ENCODE measurements around the gene SCGB1C2.

DNA sequence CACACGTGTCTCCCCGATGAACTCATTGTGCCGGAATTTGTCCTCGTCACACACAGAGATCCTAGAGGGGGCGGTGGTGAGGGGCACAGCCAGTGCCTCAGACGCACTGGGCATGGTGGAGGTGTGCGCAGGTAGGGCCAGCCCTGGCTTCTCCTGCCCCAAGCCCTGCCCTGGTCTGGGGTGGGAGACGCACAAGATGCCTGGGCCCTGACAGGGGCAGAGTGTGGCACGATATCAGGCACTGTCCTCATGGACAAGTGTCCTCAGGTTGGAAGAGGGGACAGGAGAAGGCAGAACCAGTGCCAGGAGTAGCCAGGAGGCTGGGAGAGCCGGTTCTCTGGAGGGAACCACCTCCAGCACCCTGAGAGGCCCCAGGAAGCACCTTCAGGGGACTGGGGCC, 24.1 kb downstream of the SCGB1C2 start:
- no peak for TF ChIP-seq POLR2A (IDR thresholded peaks at IDR 0.05)
- TF ChIP-seq, protein P1, sequence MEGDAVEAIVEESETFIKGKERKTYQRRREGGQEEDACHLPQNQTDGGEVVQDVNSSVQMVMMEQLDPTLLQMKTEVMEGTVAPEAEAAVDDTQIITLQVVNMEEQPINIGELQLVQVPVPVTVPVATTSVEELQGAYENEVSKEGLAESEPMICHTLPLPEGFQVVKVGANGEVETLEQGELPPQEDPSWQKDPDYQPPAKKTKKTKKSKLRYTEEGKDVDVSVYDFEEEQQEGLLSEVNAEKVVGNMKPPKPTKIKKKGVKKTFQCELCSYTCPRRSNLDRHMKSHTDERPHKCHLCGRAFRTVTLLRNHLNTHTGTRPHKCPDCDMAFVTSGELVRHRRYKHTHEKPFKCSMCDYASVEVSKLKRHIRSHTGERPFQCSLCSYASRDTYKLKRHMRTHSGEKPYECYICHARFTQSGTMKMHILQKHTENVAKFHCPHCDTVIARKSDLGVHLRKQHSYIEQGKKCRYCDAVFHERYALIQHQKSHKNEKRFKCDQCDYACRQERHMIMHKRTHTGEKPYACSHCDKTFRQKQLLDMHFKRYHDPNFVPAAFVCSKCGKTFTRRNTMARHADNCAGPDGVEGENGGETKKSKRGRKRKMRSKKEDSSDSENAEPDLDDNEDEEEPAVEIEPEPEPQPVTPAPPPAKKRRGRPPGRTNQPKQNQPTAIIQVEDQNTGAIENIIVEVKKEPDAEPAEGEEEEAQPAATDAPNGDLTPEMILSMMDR (IDR thresholded peaks at IDR 0.05): no peak
